ENCODE measurements around the gene RASAL2. TPM values are rescaled to one million over a fixed set of nuclear protein-coding genes. Genes with fewer than 3 reads are reported as not detected.

The RASAL2 gene
- total RNA-seq, 1 experiment from 2014 or later = 36.8 TPM

GRCh38 chr1:178520803-178521202 is 426.9 kb downstream of the RASAL2 start:
- intact Hi-C loops (cut with micrococcal nuclease; ENCODE audit: unreplicated experiment) = no loop called here
- no peak for TF ChIP-seq CTCF (IDR thresholded peaks at IDR 0.05; ENCODE audit: insufficient read depth in 1 of 2, low read depth in 1 of 2, low read length in 1 of 2, severe bottlenecking in 1 of 2, unreplicated experiment in 1 of 2)

GRCh38 chr1:178521241-178521640 is 427.3 kb downstream of the RASAL2 start:
- intact Hi-C loops (cut with micrococcal nuclease; ENCODE audit: unreplicated experiment) = no loop called here
- Histone ChIP-seq H3K4me3 (ENCODE audit: low read depth, low read length) (no peak overlapping the region), H3K27me3 (replicated peaks; ENCODE audit: control insufficient read depth, insufficient read depth, low read length) (no peaks in the 10 kb centered on the region), H3K9me3 (no peaks in the 10 kb centered on the region), H3K4me1 (peaks cover 8% of the 10 kb centered on the region; the same call in 1 of the 2 replicates), H3K36me3 (ENCODE audit: control insufficient read depth, insufficient read depth, low read length) (no peaks in the 10 kb centered on the region)
- Mint-ChIP-seq H3K4me3 (ENCODE audit: unreplicated experiment) (no peak overlapping the region), H3K36me3 (ENCODE audit: insufficient read depth, unreplicated experiment) (no peaks in the 10 kb centered on the region), H3K27me3 (ENCODE audit: insufficient read depth, unreplicated experiment) (no peaks in the 10 kb centered on the region), H3K9me3 (ENCODE audit: unreplicated experiment) (no peaks in the 10 kb centered on the region), H3K27ac (ENCODE audit: unreplicated experiment) (no peak overlapping the region), H3K4me1 (ENCODE audit: low read depth, unreplicated experiment) (peaks cover 11% of the 10 kb centered on the region)
- no peak for DNase-seq
- ChIA-PET POLR2A (no interaction called here), CTCF (no interaction called here)
- no peak for TF ChIP-seq CTCF (IDR thresholded peaks at IDR 0.05; ENCODE audit: insufficient read depth in 1 of 2, low read depth in 1 of 2, low read length in 1 of 2, severe bottlenecking in 1 of 2, unreplicated experiment in 1 of 2)
- no TSS peak for BruUV-seq (replicated peaks)

More at GRCh38 chr1:178520803-178521202, 426.9 kb downstream of the RASAL2 start:
- Mint-ChIP-seq H3K27me3 (ENCODE audit: insufficient read depth, unreplicated experiment) (no peaks in the 10 kb centered on the region), H3K4me3 (ENCODE audit: unreplicated experiment) (no peak overlapping the region), H3K27ac (ENCODE audit: unreplicated experiment) (no peak overlapping the region), H3K36me3 (ENCODE audit: insufficient read depth, unreplicated experiment) (no peaks in the 10 kb centered on the region), H3K9me3 (ENCODE audit: unreplicated experiment) (no peaks in the 10 kb centered on the region), H3K4me1 (ENCODE audit: low read depth, unreplicated experiment) (peaks cover 11% of the 10 kb centered on the region)
- DNase-seq = no peak
- no TSS peak for BruUV-seq (replicated peaks)
- H3K4me1 ChIP-seq = peaks cover 8% of the 10 kb centered on the region; the same call in 1 of the 2 replicates
- no peaks in the 10 kb centered on the region for H3K27me3 ChIP-seq (replicated peaks; ENCODE audit: control insufficient read depth, insufficient read depth, low read length)
- H3K36me3 ChIP-seq (ENCODE audit: control insufficient read depth, insufficient read depth, low read length) = no peaks in the 10 kb centered on the region
- ChIA-PET POLR2A (no interaction called here), CTCF (no interaction called here)
- no peak overlapping the region for H3K4me3 ChIP-seq (ENCODE audit: low read depth, low read length)
- no peaks in the 10 kb centered on the region for H3K9me3 ChIP-seq

GRCh38 chr1:178527117-178527516 is 433.2 kb downstream of the RASAL2 start:
- ChIA-PET POLR2A (interaction anchor here (0.6 kb wide), 1 partner anchor 766 kb away, joined by 3 read pairs; no protein-coding TSS in a partner anchor), CTCF (interaction anchor here (0.6 to 1.0 kb wide), 5 partner anchors 8 to 476 kb away, joined by 3 read pairs; no protein-coding TSS in a partner anchor)
- intact Hi-C loops (cut with micrococcal nuclease; ENCODE audit: unreplicated experiment) = no loop called here
- Histone ChIP-seq H3K4me3 (ENCODE audit: low read depth, low read length) (no peak overlapping the region), H3K9me3 (no peaks in the 10 kb centered on the region), H3K36me3 (ENCODE audit: control insufficient read depth, insufficient read depth, low read length) (no peaks in the 10 kb centered on the region), H3K4me1 (peaks cover 23% of the 10 kb centered on the region), H3K27me3 (replicated peaks; ENCODE audit: control insufficient read depth, insufficient read depth, low read length) (no peaks in the 10 kb centered on the region)
- no TSS peak for BruUV-seq (replicated peaks)
- no peak for DNase-seq
- no peak overlapping the region for H3K27ac Mint-ChIP-seq (ENCODE audit: unreplicated experiment)
- H3K36me3 Mint-ChIP-seq (ENCODE audit: insufficient read depth, unreplicated experiment) = no peaks in the 10 kb centered on the region
- H3K4me1 Mint-ChIP-seq (ENCODE audit: low read depth, unreplicated experiment) = peaks cover 19% of the 10 kb centered on the region
- no peaks in the 10 kb centered on the region for H3K27me3 Mint-ChIP-seq (ENCODE audit: insufficient read depth, unreplicated experiment)
- H3K4me3 Mint-ChIP-seq (ENCODE audit: unreplicated experiment) = no peak overlapping the region
- no peaks in the 10 kb centered on the region for H3K9me3 Mint-ChIP-seq (ENCODE audit: unreplicated experiment)
- no peak for TF ChIP-seq CTCF (IDR thresholded peaks at IDR 0.05; ENCODE audit: insufficient read depth in 1 of 2, low read depth in 1 of 2, low read length in 1 of 2, severe bottlenecking in 1 of 2, unreplicated experiment in 1 of 2)
